Stomach (tissue), 9 donors: ENCODE results near the gene FOXD4L6. TPM values are rescaled to one million over a fixed set of nuclear protein-coding genes. Genes with fewer than 3 reads are reported as not detected.
"Not testable (repeated sequence)": the region's sequence is repeated elsewhere in the genome, so short reads cannot be mapped to it uniquely, and the experiment has no call there.

Experiments used
- DNase-seq, 2 donors: peaks; one replicate each; pipeline versions ENCODE4 v3.0.0 to v3.0.0-alpha.2; 2013 to 2019
- H3K27ac ChIP-seq, 5 donors: fragments of 200-600 bp in 4 of 5; sonication (generic) in 4 of 5; one replicate each; pipeline ENCODE4 v1.5.1; 2013 to 2019; ENCODE audit warnings: mild to moderate bottlenecking in 1 of 5, moderate library complexity in 1 of 5
- H3K27me3 ChIP-seq, 3 donors: fragments of 200-600 bp; sonication (generic); one replicate each; pipeline ENCODE4 v1.5.1; 2017 to 2019; ENCODE audit warnings: mixed run types in 1 of 3
- H3K36me3 ChIP-seq, 4 donors: fragments of 200-600 bp; sonication (generic); 1 replicate in 3 of 4; 2 replicates in 1 of 4; pipeline ENCODE4 v1.5.1; 2016 to 2019
- H3K4me1 ChIP-seq, 4 donors: fragments of 200-600 bp; sonication (generic); one replicate each; pipeline ENCODE4 v1.5.1; 2016 to 2019
- H3K4me3 ChIP-seq, 4 donors: fragments of 200-600 bp; sonication (generic) in 3 of 4; one replicate each; pipeline ENCODE4 v1.5.1; 2016 to 2019; ENCODE audit warnings: mild to moderate bottlenecking in 1 of 4
- H3K9me3 ChIP-seq, 4 donors: fragments of 200-600 bp; sonication (generic); one replicate each; pipeline ENCODE4 v1.5.1; 2016 to 2019
- WGBS, 5 donors: extraction: QIAGEN DNeasy Blood & Tissue Kit in 3 of 5; methylation state at CpG; one replicate each; pipeline versions ENCODE4 v1.1.5 to v1.1.7; 2013 to 2018; 5-methylcytosine and 5-hydroxymethylcytosine counted together
- intact Hi-C: fragments of 100-400 bp; cut with DNase I; formaldehyde crosslinking; loops from one replicate; pipeline ENCODE4 v1.15.1; 2023; ENCODE audit warnings: low total_unique reads
- polyA plus RNA-seq, 3 donors: library from polyadenylated mRNA; stranded (reverse); fragments of 200-250 nt; gene quantifications; one replicate each; pipeline ENCODE4 v1.2.3, GENCODE V29; 2013
- total RNA-seq, 5 donors: library from RNA; depleted of rRNA; stranded (reverse); fragments of >200 nt; gene quantifications; one replicate each; pipeline versions ENCODE4 v1.1.0 to v1.2.3, GENCODE V29; 2014 to 2016
- donor health status: healthy with polysubstance abuse.
- donor health status: Bipolar disorder and iron deficiency.
- donor health status: healthy.

FOXD4L6 gene
- total and polyA plus RNA-seq, 8 donors: 0.12 to 2.3 TPM; not detected in 6

DNA sequence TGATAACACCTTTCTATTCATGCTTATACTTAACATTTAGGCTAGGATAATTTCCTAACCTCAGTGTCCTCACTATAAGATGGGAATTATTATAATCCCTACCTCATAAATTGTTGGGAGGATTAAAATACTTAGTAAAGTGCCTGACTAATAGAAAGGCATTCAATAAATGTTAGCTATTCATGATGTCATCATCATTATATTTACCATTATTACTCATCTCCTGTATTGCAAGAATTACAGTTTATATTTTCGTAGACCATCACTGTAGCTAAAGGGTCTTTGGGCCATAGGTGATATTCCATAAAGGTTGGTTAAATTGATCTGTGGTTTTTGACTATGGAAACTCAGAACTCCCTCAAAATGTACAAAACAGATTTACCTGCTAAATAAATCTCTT, 50.9 kb downstream of the FOXD4L6 start:
- H3K36me3 ChIP-seq, H3K27ac ChIP-seq, DNase-seq, intact Hi-C loops, H3K9me3 ChIP-seq, H3K4me3 ChIP-seq: not testable (repeated sequence)
- Histone ChIP-seq H3K27me3 (peaks cover 5 to 34% (median 14%) of the 10 kb centered on the region in 3 donors), H3K4me1 (peaks cover 0 to 19% (median 14%) of the 10 kb centered on the region in 4 donors)
- WGBS, 5 donors: 33 to 85% (median 54%) methylated on average over 1 of the region's 1 CpG

Other genes with a start within 250 kb of the FOXD4L6 start
- gene ZNG1F, start 60.6 kb upstream of the FOXD4L6 start, total RNA-seq: 10 to 100 TPM in 3 of 5 donors, 1 to 10 TPM in 1, not detected in 1; 5.8 to 29.3 (median 19.6) TPM
- gene ZNG1F, start 60.6 kb upstream of the FOXD4L6 start, polyA plus RNA-seq: 10 to 100 TPM in 1 of 3 donors, 1 to 10 TPM in 2; 3.7 to 31.2 (median 6.0) TPM